ENCODE measurements around the gene KIRREL3.
A peak's percentile ranks its signal among the peaks of the same experiment; 100 is the strongest.

The KIRREL3 gene

DNA sequence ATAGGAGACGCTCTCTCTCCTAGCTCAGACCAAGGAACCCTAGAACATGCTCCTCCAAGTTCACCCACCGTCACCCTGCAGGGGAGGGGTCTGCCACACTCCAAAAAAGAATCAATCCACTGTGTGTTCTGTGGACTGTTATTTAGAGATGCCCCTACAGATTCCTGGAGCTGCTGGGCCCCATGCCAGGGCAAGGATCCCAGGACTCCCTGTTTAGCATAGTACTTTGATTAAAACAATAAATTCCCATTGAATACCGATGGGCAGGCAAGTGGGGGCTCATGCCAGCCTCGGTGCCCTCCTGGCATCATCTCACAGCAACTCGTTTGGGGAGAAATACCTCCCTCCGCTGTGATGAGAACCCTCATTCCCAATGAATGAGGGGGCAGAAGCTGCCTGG is 397.6 kb downstream of the KIRREL3 start:
- DNase-seq (ENCODE audit: low read depth, low spot score): no peak

DNA sequence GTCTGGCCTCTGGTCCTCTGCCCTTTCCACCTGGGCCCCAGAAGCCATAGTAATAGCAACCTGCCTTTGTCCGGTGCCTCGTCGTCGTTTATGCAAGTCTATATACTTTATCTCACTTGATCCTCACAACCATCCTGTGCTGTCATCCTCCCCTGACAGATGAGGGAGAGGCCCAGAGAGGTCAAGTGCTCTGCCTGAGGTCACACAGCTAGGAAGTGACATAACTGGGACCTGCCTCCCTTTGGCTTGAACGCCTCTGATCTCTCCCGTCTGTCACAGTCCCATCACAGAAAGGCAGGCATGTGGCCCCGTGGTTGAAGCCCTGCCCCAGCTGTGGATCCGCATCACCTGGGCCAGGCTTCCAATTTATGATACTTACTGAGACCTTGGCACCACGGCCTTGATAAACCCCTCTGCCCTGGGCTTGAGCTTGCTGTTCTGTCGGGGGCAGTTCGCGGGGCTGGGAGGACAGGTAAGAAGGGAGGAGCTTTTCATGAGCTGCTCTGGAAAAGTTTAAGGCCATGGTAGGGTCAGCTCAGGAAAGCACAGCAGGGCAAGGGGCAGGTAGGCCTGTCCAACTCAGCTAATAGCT is 398.1 kb downstream of the KIRREL3 start:
- no peak for DNase-seq (ENCODE audit: low read depth, low spot score)

DNA sequence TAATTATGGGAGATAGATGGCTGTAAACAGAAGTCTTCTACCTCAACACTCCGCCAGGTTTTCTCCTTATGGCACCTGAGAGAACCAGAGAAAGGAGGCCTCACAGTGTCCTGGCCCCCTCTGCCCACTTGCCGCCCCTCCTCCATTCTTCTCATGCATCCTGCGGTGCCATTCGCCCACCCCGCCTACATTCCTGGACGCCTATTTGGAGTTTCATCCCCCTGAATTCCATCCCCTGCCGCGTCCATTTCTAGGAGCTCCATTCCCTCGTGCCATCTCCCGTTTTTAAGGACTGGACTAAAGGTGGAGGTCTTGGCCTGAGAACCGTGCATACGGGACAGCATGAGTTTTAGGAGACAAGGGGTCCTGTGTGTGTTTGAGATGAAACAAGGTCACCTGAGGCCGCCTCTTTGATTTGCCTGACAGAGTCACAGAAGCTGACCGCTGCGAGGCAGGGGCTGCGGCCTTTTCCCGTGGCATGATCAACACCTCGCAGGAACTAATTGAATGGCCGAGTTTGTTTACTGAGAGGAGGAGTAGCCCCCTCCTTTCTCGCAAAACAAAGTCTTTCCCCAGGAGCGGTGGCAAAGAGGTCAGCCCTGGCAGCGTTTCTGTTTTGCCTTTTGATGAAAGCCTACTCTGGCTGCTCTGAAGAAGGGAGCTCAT is 398.9 kb downstream of the KIRREL3 start:
- DNase-seq (ENCODE audit: low read depth, low spot score): no peak

DNA sequence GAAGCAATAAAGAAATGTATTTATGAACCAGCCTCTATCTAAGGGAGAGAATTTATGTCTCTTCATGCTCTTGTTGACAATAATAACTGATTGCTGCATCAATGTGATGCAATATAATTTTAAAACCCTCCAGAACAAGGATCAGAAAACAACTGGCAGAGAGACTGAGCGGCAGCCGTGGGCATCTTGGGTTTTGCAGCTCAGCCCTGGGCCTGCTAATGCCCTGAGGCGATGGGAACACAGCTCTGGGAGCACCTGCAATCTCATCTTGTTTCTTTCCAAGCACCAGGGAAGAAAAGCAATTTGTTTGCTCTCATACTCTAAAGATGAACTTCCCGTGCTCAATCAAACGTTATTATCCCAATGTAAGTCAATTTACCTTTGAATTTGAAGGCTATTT is 399.4 kb downstream of the KIRREL3 start:
- DNase-seq (ENCODE audit: low read depth, low spot score): no peak

DNA sequence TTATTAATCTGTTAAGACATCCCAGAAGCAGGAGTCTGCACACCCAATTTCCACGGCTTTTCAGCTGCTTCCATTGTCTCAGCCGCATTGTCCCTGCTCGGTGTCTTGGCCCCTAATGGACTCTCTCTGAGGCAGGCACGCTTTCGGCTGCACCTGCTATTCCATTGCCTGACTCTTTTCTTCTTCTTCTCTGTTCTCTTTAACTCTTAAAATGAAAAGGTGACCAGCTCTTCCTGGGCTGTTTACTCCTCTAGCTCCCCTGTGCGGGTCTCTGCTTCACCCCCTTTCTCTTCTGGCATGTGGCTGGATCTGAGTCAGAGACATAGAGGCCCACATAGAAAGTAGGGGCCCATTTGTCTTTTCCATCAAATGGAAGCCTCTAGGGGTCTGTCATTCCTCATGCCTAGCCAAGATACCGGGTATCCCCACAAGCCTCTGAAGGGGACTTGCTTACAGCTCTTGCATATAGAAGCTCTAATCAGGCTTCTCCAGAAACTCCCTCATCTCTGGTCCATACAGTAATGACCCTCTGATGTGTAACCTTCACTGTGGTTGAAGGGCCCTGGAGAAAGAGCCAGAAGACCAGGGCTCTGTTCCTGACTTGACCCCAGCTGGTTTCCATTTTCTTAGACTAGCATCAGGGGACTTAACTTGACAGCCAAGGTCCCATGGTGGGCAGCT is 401.2 kb downstream of the KIRREL3 start:
- no peak for DNase-seq (ENCODE audit: low read depth, low spot score)

DNA sequence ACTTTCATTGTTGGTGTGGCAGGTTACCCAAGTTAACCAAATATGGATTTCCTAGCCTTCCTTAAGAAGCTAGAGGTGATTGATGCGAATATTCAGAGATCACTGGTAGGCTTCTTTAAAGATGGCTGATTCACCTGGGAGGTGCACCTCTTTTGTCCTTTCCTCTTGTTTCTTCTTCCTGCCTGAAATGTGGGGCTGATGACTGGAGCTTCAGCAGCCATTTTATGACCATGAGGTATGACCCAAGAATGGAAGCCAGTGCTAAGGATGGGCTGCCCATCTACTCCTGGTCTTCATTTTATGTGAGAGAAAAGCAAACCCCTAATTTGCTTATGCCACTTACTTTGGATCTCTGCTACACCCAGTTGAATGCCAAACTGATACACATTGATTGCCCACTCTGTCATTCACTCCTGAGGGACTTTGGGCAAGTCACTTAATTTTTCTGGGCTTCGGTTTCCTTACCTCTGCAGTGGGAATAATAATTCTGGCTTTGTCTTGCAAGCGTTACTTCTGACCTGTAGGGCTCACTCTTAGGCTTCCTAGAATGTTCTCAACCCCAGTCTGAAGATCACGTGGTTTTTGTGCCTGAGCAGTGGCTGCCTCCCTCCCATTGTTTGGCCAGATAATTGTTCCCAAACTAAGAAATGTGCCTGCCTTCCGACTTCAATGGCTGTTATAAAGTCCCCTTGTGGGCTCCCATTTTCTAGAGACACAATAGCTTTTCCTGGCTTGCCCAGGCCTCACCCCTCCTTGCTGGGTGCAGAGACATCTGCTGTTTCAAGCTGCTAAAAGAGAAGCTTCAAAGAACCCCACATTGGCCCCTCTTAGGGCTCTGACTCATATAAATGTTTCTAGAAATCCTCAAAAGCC is 402.0 kb downstream of the KIRREL3 start:
- DNase-seq (ENCODE audit: low read depth, low spot score): no peak

DNA sequence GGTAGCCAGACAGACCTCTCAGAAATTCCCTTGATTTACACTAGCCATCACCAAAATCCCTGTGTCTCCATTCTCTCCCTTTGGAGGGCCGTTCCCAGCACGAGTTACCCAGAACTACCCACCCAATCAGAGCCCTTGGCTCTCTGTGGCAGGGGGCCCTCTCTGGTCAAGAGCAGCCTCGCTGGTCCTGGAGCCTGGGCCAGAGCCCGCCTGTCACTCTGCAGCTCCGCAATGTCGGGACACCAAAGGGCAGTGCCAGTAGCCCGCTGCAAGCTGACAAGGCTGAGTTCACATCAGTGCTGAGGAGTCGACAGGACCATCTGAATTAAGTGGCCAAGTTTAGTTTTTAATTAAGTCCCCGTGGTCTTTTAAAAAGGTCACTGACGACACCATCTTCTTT is 403.5 kb downstream of the KIRREL3 start:
- no peak for DNase-seq (ENCODE audit: low read depth, low spot score)

DNA sequence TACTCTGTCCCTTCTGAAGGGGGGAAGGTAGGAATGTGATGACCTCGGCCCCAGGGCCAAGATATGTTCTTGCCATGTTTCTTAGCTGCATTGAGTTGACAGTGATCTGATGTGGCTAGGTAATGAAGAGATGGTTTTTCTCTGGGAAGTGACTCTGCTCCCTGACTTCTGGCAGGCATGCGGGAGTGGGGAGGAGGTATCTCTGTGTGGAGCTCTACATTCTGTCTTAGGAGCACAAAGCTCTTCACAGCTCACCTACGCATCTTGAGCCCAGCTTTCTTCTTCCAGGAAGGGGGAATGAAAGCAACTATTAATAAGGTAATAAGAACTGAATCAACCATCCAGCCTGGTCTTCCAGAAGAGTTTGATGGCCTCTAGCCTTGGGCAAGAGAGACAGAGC is 404.1 kb downstream of the KIRREL3 start:
- no peak for DNase-seq (ENCODE audit: low read depth, low spot score)

DNA sequence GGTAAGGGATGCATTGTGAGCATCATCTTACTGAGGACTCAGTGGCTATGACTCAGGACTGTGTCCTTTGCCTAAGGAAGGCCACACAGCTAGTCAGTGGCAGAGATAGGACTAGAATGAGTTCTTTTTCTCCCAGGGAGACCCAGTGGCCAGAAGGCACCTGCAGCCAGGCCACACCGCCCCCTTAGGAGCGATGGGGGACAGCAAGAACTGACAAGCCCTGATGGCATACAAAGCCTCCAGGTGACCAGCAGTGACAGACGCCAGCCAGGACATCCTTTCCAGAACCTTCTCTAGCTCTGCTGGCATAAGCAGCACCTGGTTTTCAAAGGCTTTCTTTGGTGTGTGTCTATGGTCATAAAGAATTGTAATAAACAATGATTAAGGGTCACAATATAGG is 405.0 kb downstream of the KIRREL3 start:
- no peak for DNase-seq (ENCODE audit: low read depth, low spot score)

DNA sequence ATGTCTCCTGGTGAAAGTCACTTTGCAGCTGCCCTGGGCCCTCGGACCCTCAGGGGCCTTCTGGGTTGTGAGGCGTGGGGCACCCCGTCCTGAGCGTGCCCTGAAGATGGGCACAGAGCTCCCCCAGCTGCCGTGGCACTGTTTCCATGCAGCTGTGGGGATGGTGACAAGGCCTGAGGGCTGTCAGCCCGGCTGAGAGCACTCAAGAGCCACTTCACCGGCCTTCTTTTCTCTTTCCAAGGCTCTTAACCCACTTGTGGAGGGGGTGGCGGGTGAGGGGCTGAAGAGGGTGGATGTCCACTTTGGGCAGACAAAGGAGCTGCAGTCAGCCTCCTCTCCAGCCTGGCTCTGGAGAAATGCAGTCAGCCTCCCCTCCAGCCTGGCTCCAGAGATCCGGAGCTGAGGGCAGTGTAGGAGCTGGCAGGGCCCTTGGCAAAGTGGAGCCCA is 405.6 kb downstream of the KIRREL3 start:
- DNase-seq (ENCODE audit: low read depth, low spot score): no peak

DNA sequence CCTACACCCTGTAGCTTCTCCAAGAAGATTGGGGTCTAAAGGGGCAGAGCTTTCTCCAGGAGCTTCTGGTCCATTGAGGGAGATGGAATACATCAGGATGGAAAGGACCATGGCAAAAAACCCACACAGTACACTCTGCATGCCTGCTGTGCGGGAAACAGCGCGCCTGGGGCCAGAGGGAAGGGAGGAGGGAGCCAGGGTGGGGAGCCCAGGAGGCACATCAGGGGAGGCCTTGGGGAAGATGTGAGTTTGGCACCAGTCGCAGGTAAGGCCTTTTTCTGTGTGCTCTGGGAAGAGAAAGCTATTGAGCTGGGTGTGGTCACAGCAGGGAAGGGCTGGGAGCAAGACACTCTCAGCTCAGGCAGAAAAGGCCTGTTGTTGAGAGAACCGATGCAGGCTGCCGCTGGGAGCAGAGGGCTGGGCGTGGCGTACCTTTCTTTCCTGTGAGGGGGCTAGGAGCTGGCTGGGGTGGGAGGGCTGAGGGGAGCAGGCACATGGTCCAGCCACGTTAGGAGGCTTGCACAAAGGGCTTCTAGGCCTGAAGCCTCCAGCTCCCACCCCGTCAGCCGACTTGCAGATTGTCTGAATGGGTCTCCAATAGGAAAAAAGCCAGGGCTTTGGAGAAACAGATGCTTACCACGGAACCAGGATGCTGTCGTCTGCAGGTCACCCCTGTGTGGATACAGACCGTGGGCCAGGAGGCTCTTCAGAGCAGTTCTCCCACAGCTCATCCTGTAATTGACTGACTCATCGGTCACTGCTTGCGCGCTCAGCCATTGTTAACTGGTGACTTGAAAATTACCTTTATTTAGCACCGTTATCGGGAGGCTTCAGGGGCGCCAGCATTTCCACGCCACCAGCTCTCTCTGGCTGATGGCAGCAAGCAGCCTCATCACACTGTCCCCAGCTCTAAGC is 407.8 kb downstream of the KIRREL3 start:
- no peak for DNase-seq (ENCODE audit: low read depth, low spot score)

DNA sequence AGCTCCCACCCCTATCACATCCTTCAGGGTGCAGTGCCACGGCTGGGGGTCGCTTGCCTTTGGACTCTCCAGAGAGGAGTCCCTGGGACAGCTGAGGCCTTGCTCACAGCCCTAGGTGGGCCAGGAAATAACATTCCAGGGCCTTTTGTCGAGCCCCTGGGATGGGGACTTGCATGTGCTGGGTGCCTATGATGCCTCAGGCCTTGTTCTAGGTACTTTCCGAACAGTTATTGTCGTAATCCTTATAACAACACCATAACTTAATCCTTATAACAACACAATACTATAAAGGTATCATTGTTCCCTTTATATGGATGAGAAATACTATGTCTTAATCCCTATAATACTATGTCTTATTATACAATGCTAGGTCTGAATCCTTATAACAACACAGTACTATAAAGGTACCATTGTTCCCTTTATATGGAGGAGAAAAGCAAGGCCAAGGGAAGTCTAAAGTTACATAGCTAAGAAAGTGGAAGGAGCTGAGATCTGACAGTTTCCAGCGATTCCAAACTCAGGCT is 408.5 kb downstream of the KIRREL3 start:
- DNase-seq (ENCODE audit: low read depth, low spot score): no peak

DNA sequence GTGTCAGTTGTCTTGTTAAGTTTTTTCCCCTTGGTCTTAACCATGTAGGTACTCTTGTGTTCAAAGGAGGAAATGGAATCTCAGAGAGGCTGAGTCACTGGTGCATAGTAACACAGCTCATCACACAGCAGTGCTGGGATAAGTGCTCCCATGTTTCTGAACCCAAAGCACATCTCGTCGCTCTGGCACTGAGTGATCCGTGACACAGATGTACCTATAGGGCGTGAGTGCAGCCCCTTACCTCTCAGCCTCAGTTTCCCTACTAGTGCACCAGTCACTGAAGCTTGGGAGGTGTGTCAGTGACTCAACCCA is 411.1 kb downstream of the KIRREL3 start:
- DNase-seq (ENCODE audit: low read depth, low spot score): no peak

DNA sequence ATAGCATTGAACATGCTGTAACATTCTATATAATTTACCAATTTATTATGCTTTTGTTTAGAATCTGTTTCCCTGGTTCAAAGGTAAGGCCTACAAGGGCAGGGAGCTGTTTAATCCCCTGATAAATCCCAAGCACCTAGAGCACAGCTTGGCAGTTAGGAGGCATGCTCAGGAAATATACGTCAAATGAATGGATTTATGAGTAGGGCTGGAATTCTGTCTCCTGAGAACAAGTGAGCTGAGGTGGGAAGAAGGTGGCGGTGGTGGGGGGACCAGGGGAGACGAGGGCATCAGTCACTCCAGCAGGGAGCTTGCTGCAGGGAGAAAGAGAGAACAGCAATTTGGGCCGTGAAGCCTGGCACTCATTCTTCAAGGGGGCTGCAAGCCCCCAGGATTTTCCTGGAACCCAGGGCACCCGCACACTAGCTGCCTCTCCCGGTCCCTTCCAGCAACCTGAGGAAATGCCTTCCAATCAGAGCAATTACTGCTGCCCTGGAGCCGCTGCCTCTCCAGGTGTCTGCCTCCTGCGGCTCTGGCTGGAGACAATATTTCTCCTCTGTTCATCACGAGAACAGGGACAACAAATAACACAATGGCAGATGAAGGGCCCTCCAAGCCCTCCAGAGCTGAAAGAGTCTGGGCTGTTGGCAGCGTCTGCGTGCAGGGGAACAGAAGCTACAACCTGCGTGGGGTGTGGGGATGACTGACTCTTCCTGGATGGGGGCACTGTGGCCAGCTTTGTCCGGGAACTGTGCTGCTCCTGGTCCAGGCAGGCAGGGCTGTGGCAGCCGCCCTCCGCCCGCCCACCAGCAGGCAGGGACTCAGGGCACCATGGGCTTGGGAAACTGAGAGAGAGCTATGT is 411.7 kb downstream of the KIRREL3 start:
- no peak for DNase-seq (ENCODE audit: low read depth, low spot score)

DNA sequence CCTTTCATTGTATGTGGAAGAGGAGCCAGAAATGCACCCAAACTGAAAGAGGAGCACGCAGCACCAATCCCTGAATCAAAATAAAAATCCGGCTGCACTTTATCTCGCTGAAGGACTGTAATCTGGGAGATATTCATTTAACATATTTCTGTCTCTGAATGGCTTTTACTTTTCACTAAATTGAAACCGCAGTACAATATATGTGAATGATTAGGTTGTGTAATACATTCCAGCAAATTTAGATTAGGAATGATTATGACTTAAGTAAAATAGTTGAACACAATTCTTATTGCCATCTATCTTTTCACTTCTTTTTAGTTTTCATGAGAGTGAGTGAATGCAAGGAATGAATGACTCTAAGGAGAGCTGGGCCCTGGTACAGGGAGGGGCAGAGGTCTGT is 413.0 kb downstream of the KIRREL3 start:
- DNase-seq (ENCODE audit: low read depth, low spot score): no peak

DNA sequence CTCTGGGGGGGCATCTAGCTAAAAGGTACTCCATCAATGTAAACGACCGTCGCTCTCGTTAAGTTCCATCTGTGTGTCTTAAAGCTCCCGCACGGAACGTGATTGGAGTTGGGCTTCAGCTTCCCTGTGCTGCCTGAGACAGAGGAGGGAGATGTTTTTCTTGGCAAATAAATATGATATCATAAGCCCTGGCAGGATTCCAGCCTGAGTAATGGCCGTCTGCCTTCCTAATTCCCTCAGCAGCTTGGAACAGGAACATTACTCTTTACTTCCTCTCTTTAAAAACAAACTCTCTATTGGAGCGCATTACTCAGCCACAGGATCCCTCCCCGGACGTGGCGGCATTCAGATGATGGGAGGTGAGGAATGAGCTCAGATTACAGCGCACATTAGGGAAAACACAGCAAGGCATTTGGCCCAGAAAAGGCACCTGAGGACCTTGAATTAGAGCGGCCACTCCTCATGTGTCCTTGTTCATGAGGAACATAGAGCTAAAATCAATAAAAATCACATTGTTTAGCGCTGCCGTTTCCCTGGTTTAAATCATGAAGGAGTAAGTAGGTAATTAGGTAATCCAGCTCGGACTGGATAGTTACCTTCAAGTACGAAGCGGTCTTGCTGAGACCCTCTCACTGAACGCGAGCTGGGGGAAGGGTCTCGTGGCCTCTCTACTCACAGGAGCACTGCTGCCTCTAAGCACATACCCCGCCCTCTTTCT is 414.6 kb downstream of the KIRREL3 start:
- peak; percentile 91 for DNase-seq (ENCODE audit: low read depth, low spot score)

DNA sequence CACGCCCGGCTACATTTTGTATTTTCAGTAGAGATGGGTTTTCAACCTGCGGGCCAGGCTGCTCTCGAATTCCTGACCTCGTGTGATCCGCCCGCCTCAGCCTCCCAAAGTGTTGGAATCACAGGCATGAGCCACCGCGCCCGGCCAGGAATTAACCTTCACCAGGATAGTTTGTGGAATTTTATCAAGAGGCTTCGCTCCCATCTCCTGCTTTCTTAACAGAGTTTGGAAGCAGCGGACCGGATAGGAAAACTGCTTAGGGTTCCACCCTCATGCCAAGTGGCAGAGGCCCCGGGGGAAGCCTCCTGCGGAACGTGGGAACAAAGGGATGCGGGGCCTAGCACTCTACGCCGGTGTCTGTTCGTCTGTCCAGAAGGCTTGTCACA is 415.2 kb downstream of the KIRREL3 start:
- no peak for DNase-seq (ENCODE audit: low read depth, low spot score)

DNA sequence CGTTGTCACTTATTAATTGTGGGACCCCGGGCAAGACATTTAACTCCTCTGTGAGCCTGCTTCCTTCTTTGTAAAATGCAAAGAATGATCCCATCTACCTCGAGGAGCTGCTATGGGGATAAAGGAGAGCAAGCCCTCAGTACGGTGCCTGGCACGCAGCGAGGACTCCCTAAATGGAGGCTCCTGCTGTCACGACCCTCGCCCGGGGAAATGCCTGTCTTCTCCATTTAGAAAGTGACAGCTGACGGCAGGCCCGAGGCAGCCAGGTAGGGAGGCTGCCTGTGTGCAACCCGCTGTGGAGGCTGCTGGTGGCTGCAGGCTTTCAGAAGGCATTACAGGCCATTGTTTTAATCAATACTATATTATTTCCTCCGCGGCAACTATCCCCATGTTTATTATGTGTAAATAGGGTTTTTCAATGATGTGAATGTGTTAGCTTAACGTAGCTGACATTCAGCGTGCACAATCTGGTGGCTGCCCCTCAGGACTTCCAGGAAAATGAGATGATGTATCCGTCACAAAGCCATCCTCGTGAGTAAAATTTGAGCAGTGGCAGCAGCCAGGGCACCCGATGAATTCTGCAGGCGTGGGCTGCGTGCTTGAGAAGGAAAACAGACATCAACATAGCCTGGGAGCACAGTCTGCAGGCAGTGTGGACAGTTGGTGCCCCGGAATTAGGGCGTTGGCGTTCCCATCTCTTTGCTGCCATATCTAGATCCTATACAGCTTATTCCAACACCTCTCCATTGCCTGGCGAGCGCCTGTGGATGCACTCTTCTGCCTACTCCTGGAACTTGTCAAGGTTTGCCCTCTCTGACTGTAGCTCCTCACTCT is 416.8 kb downstream of the KIRREL3 start:
- no peak for DNase-seq (ENCODE audit: low read depth, low spot score)

DNA sequence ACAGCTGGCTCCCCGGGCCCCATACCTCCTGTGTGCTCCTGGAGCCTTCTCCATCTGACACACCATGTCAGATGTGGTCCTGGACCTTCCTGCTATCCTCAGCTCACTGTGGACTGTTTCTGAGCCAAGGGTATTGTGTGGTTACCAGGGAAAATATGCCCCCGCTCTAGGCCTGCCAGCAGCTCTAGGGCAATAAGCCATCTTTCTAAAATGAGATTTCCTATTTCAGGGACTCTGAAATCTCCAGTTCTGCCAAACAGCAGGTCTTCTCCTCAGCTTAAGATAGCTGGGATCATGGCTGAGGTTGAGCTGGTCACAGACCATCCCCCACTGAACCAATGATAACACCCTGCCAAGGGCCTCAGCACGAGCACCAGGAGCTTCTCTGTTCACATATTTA is 417.5 kb downstream of the KIRREL3 start:
- no peak for DNase-seq (ENCODE audit: low read depth, low spot score)

All from smooth muscle cell of the brain vasculature (primary cell).